NCI-H146 treated with DMSO at 0.1 percent for 48 hours (cell line): Measurements from ENCODE around the gene COMP.
A peak's percentile ranks its signal among the peaks of the same experiment; 100 is the strongest.
"Not testable (repeated sequence)": the region's sequence is repeated elsewhere in the genome, so short reads cannot be mapped to it uniquely, and the experiment has no call there.

Source experiments
- DNase-seq: peaks from one replicate; lab custom pipeline; 2025; ENCODE audit not compliant: unreplicated experiment; lab: John Stamatoyannopoulos, UW

The COMP gene

GRCh38 chr19:18749362-18750231, 41.5 kb downstream of the COMP start:
- no peak for DNase-seq

GRCh38 chr19:18746401-18747325, 44.4 kb downstream of the COMP start:
- DNase-seq = no peak

GRCh38 chr19:18745931-18746330, 45.2 kb downstream of the COMP start:
- DNase-seq = no peak

DNA sequence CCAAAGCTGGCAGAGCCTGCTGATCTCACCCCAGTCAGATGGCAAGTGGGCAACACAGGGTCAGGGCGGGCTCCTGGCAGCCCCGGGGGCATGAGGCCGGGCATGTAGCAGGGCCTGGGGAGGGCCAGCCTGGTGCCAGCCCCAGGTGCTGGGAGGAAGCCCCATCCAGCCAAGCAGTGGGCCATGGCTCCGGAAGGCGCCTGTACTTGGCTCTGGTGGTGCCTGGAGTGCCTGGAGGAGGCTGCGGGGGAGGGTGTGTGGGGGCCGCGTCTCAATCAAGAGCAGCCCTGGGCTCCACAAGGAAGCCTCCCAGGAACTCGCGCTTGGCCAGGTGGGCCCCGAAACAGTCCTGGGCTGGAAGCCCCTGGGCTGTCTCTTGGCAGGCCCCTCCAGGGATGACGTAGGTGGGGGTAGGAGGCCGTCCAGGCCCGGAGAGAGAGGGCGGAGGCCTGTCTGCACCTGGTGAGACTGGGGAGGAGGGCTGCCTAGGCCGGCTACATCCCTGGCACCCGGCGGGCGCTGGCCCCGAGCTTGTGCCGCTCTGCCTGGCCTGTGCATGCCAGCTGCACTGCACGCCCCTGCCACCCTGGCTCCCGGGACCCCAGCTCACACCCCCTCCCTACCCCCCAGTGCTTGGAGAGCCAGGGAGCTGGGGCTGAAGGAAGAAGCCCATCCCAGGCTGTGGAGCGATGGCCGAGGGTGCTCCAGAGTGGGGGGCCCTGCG, 45.9 kb downstream of the COMP start:
- DNase-seq = no peak

DNA sequence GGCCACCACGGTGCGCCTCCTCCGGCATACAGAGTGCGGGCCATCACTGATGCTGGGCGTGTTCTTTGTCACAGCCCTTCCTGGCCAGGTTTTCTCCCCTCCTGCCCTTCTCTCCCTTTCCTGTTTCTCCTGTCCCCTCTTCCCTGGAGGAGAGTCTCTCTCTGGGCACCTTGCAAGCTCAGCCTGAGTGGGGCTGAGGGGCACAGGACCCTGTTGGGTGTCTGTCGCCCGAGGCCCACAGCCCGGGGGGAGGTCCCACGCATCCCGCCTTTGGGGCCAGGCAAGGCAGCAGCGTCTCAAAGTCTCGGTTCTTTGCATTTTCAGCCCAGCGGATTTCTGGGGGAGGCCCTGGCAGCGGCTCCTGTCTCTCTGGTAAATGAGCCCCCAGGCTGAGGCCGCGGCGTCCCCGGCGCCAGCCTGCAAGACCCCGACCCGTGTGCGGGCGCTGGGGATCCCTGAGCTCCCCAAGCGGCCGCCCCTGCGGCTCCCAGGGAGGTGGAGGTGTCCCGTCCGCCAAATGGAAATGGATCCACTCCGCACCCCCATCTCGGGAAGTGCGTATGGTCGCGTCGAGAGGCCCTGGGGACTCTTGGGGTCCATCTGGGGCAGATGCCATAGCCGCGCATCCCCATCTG, 47.2 kb downstream of the COMP start:
- no peak for DNase-seq

DNA sequence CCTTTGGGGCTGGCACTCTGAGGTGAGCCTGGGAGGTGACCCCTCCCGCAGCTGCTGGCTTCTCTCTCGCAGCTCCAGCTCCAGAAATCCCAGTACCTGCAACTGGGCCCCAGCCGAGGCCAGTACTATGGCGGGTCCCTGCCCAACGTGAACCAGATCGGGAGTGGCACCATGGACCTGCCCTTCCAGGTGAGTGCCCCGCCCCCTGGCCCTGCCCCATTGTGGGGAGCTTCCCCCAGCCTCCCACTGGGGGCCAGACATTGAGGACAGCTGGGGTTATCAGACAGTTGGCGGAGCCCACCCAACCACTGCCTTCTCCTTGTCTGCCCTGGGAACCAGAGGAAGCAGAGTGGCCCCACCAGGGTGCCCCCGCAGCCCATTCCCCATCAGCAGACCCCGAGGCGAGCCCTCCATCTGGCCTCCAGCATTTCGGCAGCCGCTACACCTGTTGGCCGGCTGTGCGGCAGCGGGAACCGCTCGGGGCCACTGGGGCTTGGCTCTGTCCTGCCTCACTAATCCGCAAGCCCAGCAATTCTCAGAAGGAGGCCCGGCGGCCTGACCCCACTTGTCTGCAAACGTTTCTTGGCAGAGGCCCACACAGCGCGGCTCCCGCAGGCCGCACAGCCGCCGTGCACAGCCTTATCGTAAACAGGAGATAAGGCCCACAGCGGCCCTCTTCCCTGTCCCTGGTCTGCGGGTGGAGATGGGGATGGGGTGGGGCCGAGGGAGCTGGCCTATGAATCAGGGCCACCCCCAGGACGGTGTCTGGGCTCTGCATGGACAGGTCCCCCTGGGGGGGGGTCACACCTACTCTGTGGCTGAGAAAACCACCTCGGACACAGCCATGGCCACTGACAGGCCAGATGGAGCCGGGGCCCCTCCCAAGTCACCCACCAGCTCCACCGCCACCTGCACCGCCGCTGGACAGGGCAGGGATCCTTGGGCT, 48.0 kb downstream of the COMP start:
- no peak for DNase-seq

GRCh38 chr19:18742324-18742723, 48.8 kb downstream of the COMP start:
- no peak for DNase-seq

DNA sequence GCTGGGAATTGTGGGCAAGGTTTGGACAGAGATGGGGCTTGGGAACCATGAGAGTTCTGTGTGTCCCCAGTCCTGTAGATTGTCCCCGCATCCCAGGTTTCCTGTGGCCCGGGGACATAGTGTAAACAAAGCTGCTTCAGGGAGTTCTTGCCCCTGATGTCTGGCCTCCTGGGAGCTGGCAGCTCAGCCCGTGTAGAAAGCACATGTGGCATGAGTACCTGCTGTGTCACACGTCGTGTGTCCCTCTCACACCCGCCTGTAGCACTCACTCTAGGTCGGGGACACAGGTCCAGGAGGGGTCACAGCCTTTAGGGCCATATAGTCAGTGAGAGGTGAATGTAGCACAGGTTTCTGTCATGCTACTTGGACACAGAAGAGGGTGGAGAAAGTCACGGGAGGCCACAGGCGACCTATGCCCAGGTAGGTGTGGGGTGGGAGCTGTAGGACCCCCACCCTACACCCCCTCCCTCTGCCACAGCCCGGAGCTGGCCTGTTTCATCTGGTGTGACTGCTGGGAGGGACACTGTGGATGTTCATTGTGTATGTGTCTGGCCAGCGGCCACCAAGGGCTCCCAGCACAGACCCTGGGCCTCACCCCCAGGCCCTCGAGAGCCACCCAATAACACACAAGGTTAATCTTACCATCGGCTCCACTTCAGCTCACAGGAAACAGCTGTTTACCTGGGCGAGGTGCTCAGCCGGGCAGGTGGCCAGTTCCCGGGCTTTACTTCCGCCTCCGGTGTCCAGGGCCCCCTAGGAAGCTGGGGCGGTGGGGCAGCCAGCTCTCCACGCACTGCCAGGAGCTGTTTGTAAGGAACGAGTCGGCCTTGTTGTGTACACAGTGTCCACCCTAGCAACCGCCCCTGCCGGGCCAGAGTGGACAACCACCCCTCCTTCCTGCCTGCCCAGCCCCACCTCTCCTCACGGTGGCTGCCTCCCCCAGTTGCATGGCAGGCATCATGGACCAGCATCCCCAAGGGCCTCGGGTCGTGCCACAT, 49.7 kb downstream of the COMP start:
- peak; percentile 94 for DNase-seq

DNA sequence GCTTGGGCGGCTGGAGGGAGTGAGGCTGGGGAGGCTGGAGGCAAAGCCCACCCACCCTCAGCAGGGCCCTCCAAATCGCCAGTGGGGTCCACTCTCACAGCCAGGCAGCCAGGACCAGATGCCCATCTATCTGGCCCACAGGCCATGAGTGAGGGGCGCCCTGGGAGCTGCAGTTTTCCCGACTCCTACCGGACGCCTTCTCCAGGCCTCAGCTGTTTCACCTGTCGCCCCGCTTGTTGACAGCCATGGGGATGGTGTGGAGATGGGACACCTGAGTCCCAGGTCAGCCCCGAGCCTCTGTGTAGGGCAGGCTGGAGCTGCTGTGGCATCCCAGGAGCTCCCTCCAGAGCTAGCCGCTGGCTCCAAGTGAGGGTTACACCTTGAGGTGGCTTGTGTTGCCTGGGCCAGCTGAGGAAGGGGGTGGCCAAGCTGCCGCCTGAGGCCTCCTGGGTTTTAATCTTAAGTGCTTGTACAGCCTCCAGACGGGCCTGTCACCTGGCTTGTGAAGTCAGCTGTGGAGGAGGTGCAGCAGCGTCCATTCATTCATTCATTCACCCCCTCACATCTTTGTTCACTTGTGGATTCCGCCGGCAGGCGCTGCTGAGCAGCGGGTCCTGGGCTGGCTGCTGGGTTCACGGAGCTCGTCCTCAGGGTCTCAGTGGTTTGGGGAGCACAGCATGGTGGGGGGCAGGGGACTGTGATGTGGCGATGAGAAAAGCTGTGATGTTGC, 52.0 kb downstream of the COMP start:
- no peak for DNase-seq

DNA sequence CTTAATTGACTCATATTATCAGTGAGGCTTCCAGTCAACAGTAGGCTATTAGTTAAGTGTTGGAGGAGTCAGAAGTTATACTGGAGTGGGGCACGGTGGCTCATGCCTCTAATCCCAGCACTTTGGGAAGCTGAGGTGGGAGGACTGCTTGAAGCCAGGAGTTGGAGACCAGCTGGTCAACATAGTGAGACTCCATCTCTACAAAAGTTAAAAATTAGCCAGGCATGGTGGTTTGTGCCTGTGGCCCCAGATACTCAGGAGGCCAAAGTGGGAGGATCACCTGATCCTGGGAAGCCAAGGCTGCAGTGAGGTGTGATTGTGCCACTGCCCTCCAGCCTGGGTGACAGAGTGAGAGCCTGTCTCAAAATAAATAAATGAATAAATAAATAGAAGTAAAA, 53.2 kb downstream of the COMP start:
- no peak for DNase-seq

DNA sequence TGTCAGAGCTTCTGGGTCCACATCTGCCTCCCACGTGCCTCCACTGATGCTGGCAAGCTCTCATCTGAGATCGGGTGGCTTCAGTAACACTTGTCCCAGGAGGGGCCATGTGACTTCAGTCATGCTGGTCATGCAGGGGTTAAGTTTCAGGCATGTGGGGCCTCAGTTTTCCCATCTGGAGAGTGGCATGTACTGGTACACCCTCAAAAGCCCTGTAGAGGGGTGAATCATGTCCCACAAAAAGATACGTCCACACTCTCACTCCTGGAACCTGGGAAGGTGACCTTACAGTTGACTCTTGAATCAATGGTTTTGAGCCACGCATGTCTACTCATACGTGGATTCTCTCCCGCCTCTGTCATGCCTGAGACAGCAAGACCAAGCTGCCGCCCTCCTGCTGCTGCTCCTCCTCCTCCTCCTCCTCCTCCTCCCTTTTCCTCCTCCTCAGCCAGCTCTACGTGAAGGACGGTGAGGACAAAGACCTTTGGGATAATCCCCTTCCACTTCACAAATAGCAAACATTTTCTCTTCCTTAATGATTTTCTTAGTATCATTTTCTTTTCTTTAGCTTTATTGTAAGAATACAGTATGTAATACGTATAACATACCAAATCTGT, 53.7 kb downstream of the COMP start:
- no peak for DNase-seq

DNA sequence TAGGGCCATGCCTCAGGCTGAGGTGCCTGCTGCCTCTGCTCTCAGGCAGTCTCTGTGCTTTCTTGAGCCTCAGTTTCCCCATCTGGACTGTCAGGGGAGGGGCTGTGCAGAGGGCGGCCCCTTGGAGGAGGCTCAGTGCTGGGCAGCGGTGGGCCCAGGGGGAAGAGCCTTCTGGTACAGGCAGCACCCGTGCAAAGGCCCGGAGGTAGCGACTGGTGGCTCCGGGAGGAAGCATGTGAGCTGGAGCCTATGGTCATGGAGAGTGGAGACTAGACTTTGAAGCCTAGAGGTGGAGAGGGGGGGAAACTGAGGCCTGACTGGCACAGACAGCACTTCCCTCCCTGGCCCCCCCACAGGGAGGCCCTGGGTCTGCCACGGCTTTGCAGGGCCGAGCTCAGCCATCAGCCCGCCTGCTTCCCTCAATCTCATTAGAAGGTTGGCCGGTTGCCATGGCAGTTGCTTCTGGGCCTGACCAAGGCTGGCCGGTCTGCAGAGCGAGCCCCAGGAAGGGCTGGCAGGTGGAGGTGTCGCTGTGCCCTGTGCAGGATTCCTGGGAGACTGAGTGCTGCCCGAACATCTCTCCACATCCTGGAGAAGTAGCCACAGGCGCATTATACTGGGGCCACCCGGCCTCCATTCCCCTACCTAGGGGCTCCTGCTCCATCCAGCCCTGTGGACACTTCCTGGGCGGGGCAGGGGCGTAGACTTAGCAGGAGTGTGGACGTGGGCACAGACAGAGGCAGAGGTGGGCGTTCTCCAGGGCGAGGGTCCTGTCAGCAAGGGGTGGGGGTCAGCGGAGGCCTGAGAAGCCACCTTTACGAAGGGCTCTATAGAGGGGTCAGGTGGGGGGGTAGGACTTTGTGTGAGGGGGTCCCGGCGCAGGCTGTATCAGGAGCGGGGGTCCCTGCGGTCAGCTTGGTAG, 54.4 kb downstream of the COMP start:
- no peak for DNase-seq

- no peak for DNase-seq
Observed at GRCh38 chr19:18735752-18736151, 55.4 kb downstream of the COMP start.

DNA sequence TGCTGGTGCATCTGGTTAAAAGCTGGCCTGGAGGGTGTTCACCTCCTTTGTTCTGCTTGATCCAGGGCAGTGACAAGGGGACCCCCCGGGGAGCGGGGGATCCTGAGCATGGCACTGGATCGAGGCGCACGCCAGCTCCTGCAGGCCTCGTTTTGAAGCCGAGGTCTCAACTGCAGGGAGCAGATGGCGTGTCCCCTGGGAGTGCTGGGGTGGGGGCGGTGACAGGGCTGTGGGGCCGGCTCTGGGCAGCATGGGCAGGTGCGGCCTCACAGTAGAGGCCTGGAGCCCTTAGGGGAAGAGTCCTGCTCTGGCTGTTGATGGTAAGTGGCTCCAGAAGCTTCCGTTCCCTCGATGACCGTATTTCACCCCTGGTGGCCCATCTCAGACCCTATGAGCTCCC, 55.8 kb downstream of the COMP start:
- no peak for DNase-seq

GRCh38 chr19:18733762-18734332, 57.3 kb downstream of the COMP start:
- not testable (repeated sequence) for DNase-seq

- no peak for DNase-seq
Observed at GRCh38 chr19:18733196-18733647, 57.9 kb downstream of the COMP start.
